ENCODE data around the gene MINDY4.

The MINDY4 gene

GRCh38 chr7:30785786-30786185 is 14.6 kb downstream of the MINDY4 start:
- Histone ChIP-seq H3K9me2 (replicated peaks; ENCODE audit: insufficient read depth, low read length) (no peaks in the 10 kb centered on the region), H3K4me3 (ENCODE audit: insufficient read depth, low read length, poor library complexity, severe bottlenecking) (no peak overlapping the region), H3K36me3 (ENCODE audit: low read length) (no peaks in the 10 kb centered on the region), H3K27me3 (ENCODE audit: low read length) (no peaks in the 10 kb centered on the region), H3K27ac (ENCODE audit: low read depth, low read length) (no peak overlapping the region), H3K79me2 (ENCODE audit: insufficient read depth, low read length) (no peaks in the 10 kb centered on the region), H2AFZ (ENCODE audit: low read depth, low read length, severe bottlenecking) (no peak overlapping the region), H3F3A (ENCODE audit: insufficient read depth) (no peaks in the 10 kb centered on the region), H3K4me2 (ENCODE audit: low read depth, low read length, poor library complexity, severe bottlenecking) (no peak overlapping the region), H3K9me3 (ENCODE audit: insufficient read depth, low read length) (no peaks in the 10 kb centered on the region), H4K20me1 (ENCODE audit: low read depth, low read length) (no peaks in the 10 kb centered on the region), H3K9ac (ENCODE audit: low read length) (no peak overlapping the region)
- TF ChIP-seq CTCF (IDR thresholded peaks at IDR 0.05; ENCODE audit: insufficient read depth, low read length, poor library complexity, severe bottlenecking) (no peak), EZH2phosphoT487 (conservative IDR thresholded peaks at IDR 0.05; ENCODE audit: low read length) (no peak)

- no peak overlapping the region for H2AFZ ChIP-seq (ENCODE audit: low read depth, low read length, severe bottlenecking)
- H3K4me3 ChIP-seq (ENCODE audit: insufficient read depth, low read length, poor library complexity, severe bottlenecking), result no peak overlapping the region
- H3K27me3 ChIP-seq (ENCODE audit: low read length), result no peaks in the 10 kb centered on the region
- H3K9me2 ChIP-seq (replicated peaks; ENCODE audit: insufficient read depth, low read length), result no peaks in the 10 kb centered on the region
- no peaks in the 10 kb centered on the region for H3K79me2 ChIP-seq (ENCODE audit: insufficient read depth, low read length)
- no peak overlapping the region for H3K4me2 ChIP-seq (ENCODE audit: low read depth, low read length, poor library complexity, severe bottlenecking)
- no peaks in the 10 kb centered on the region for H4K20me1 ChIP-seq (ENCODE audit: low read depth, low read length)
- TF ChIP-seq CTCF (IDR thresholded peaks at IDR 0.05; ENCODE audit: insufficient read depth, low read length, poor library complexity, severe bottlenecking), result no peak
- no peak for TF ChIP-seq EZH2phosphoT487 (conservative IDR thresholded peaks at IDR 0.05; ENCODE audit: low read length)
- no peak overlapping the region for H3K9ac ChIP-seq (ENCODE audit: low read length)
- no peaks in the 10 kb centered on the region for H3F3A ChIP-seq (ENCODE audit: insufficient read depth)
- no peaks in the 10 kb centered on the region for H3K9me3 ChIP-seq (ENCODE audit: insufficient read depth, low read length)
- no peaks in the 10 kb centered on the region for H3K36me3 ChIP-seq (ENCODE audit: low read length)
- H3K27ac ChIP-seq (ENCODE audit: low read depth, low read length), result no peak overlapping the region
Measured at GRCh38 chr7:30787486-30787885, 16.3 kb downstream of the MINDY4 start.

GRCh38 chr7:30788640-30789333 is 17.6 kb downstream of the MINDY4 start:
- no peaks in the 10 kb centered on the region for H4K20me1 ChIP-seq (ENCODE audit: low read depth, low read length)
- H3K9ac ChIP-seq (ENCODE audit: low read length), result no peak overlapping the region
- H2AFZ ChIP-seq (ENCODE audit: low read depth, low read length, severe bottlenecking), result no peak overlapping the region
- H3K4me3 ChIP-seq (ENCODE audit: insufficient read depth, low read length, poor library complexity, severe bottlenecking), result no peak overlapping the region
- TF ChIP-seq CTCF (IDR thresholded peaks at IDR 0.05; ENCODE audit: insufficient read depth, low read length, poor library complexity, severe bottlenecking), result no peak
- no peak for TF ChIP-seq EZH2phosphoT487 (conservative IDR thresholded peaks at IDR 0.05; ENCODE audit: low read length)
- H3K4me2 ChIP-seq (ENCODE audit: low read depth, low read length, poor library complexity, severe bottlenecking), result no peak overlapping the region
- H3K27ac ChIP-seq (ENCODE audit: low read depth, low read length), result no peak overlapping the region
- no peaks in the 10 kb centered on the region for H3K79me2 ChIP-seq (ENCODE audit: insufficient read depth, low read length)
- no peaks in the 10 kb centered on the region for H3K9me2 ChIP-seq (replicated peaks; ENCODE audit: insufficient read depth, low read length)
- H3K27me3 ChIP-seq (ENCODE audit: low read length), result no peaks in the 10 kb centered on the region
- no peaks in the 10 kb centered on the region for H3K9me3 ChIP-seq (ENCODE audit: insufficient read depth, low read length)
- H3F3A ChIP-seq (ENCODE audit: insufficient read depth), result no peaks in the 10 kb centered on the region
- no peaks in the 10 kb centered on the region for H3K36me3 ChIP-seq (ENCODE audit: low read length)

All from SU-DHL-6 (cell line).